ENCODE results near the gene PLXNA1.

PLXNA1 gene

DNA sequence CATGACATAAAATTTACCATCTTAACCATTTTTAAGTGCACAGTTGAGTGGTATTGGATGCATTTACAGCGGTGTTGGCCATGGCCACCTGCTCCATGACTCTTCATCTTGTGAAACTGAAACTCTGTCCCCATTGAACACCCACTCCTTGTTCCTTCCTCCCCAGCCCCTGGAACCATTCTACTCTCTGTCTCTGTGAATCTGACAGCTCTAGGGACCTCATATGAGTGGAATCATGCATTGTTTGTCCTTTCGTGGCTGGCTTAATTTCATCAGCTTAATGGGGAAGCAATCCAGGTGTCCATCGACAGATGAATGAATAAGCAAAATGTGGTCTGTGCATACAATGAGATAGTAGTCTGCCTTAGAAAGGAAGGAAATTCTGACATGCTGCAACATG lies 42.5 kb downstream of the PLXNA1 start:
- H3K4me3 ChIP-seq (replicated peaks; ENCODE audit: low read depth, low read length), result no peak overlapping the region
- DNase-seq (ENCODE audit: low read depth), result no peak
- no peak for TF ChIP-seq CTCF (IDR thresholded peaks at IDR 0.05; ENCODE audit: low read length, missing control alignments)

DNA sequence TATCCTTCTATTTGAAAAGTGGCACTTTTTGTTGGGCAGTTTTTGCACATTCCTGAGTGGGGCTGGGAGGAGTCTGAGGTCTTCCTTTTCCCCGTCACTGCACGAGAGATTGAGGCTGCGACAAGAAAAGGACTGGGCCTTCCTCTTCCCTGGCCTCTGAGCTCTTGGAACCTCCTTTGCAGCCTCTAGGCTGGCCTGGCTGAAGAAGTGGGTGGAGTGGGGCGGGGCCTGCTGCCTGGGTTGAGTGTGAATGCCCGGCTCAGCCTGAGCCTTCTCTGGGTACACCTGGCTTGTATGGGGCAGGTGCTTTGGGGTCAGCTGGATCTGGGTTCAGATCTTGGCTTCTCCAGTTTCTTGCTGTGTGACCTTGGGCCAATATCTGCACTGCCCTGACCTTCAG lies 43.1 kb downstream of the PLXNA1 start:
- no peak for TF ChIP-seq CTCF (IDR thresholded peaks at IDR 0.05; ENCODE audit: low read length, missing control alignments)
- no peak for DNase-seq (ENCODE audit: low read depth)
- H3K4me3 ChIP-seq (replicated peaks; ENCODE audit: low read depth, low read length), result no peak overlapping the region

GRCh38 chr3:127026661-127027060 lies 43.7 kb downstream of the PLXNA1 start:
- TF ChIP-seq CTCF (IDR thresholded peaks at IDR 0.05; ENCODE audit: low read length, missing control alignments), result no peak
- no peak for DNase-seq (ENCODE audit: low read depth)
- no peak overlapping the region for H3K4me3 ChIP-seq (replicated peaks; ENCODE audit: low read depth, low read length)

DNA sequence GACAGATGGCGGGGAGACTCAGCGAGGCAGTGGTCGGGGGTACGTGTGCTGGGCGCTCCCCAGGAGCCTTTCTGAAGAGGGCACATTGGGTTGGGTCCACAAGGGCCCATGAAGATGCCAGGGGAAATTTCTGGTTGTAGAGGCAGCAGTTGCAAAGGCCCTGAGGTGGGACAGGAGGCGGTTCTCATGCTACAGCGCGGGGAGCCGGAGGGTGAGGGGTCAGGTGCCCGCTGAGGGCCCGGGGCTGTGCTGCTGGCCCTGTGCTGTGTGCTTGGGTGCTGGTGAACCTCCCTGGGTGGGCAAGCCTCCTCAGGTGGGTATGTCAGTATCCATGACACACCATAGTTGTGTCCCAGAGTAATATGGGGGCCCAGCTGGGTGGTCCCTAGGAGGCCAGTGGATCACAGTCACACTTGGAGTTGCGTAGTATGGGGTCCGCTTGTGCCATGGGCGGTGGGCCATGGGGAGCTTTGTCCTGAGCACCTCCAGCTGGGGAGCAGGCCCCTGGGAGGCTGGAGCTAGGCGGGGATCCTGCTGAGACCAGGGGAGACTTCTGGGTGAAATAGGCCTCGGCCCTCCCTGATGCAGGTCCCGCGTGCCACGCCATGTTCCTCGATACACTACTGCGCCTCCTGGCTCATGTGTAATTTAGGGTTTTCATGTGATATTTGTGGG lies 44.3 kb downstream of the PLXNA1 start:
- TF ChIP-seq CTCF (IDR thresholded peaks at IDR 0.05; ENCODE audit: low read length, missing control alignments), result no peak
- DNase-seq (ENCODE audit: low read depth), result no peak
- H3K4me3 ChIP-seq (replicated peaks; ENCODE audit: low read depth, low read length), result no peak overlapping the region

DNA sequence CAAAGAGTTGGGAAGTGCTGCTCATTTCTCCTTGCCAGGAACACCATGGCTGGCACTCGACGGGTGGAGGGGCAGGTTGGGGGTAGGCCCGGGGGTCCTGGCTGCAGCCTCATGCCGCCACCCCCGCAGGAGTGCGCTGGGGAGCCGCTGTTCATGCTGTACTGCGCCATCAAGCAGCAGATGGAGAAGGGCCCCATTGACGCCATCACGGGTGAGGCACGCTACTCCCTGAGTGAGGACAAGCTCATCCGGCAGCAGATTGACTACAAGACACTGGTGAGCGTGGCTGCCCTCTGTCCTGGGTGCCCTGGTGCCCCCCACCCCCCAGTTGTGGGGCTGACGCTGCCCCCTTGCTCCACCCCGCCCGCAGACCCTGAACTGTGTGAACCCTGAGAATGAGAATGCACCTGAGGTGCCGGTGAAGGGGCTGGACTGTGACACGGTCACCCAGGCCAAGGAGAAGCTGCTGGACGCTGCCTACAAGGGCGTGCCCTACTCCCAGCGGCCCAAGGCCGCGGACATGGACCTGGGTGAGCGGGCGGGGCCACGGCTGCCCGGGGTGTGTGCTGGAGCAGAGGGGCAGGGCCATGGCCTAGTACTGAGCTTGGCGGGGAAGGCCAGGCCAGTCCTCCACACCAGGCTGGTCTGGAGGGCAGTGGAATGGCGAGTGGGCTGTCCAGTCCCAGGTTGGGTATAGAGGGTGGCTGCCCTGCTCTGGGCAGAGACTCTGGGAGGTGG lies 45.1 kb downstream of the PLXNA1 start:
- H3K4me3 ChIP-seq (replicated peaks; ENCODE audit: low read depth, low read length), result no peak overlapping the region
- TF ChIP-seq CTCF (IDR thresholded peaks at IDR 0.05; ENCODE audit: low read length, missing control alignments), result no peak
- no peak for DNase-seq (ENCODE audit: low read depth)

- TF ChIP-seq CTCF (IDR thresholded peaks at IDR 0.05; ENCODE audit: low read length, missing control alignments), result no peak
- H3K4me3 ChIP-seq (replicated peaks; ENCODE audit: low read depth, low read length), result no peak overlapping the region
- DNase-seq (ENCODE audit: low read depth), result no peak
These were observed 46.1 kb downstream of the PLXNA1 start for GRCh38 chr3:127028781-127029657.

Measured in fibroblast of pulmonary artery (primary cell).